Right lobe of liver (tissue), 6 donors: ENCODE measurements around the gene TMEM74B. TPM values are rescaled to one million over a fixed set of nuclear protein-coding genes. Genes with fewer than 3 reads are reported as not detected.

ENCODE experiments used
- ATAC-seq, 4 donors: fragments of 200-7000 bp; cut with Tn5 transposase; one replicate each; pipeline ENCODE4 v1.9.1; 2020; ENCODE audit warnings: mild to moderate bottlenecking in 4 of 4, moderate library complexity in 4 of 4
- DNase-seq, 3 donors: peaks; one replicate each; pipeline ENCODE4 v3.0.0-alpha.2; 2020
- H3K27ac ChIP-seq, 3 donors: fragments of 200-600 bp; one replicate each; pipeline ENCODE4 v1.8.0; 2022
- H3K27me3 ChIP-seq, 2 donors: fragments of 200-600 bp; one replicate each; pipeline ENCODE4 v1.8.0; 2022
- H3K36me3 ChIP-seq, 4 donors: fragments of 200-600 bp; sonication (generic) in 1 of 4; one replicate each; pipeline versions ENCODE4 v1.5.1 to v1.8.0; 2017 to 2022; ENCODE audit warnings: control low read depth in 1 of 4
- H3K4me1 ChIP-seq, 4 donors: fragments of 200-600 bp; sonication (generic) in 1 of 4; one replicate each; pipeline versions ENCODE4 v1.5.1 to v1.8.0; 2017 to 2022; ENCODE audit warnings: control low read depth in 1 of 4
- H3K4me3 ChIP-seq, 3 donors: fragments of 200-600 bp; one replicate each; pipeline ENCODE4 v1.8.0; 2022
- H3K9me3 ChIP-seq, 4 donors: fragments of 200-600 bp; sonication (generic) in 1 of 4; one replicate each; pipeline versions ENCODE4 v1.5.1 to v1.8.0; 2017 to 2022; ENCODE audit warnings: control low read depth in 1 of 4
- CTCF ChIP-seq, 4 donors: fragments of 200-600 bp in 3 of 4; fragments of 450-650 bp in 1 of 4; IDR thresholded peaks; one replicate each; pipeline versions ENCODE4 v1.5.1 to v1.8.0; 2016 to 2022; ENCODE audit warnings: antibody characterized with exemption in 4 of 4, mild to moderate bottlenecking in 2 of 4
- POLR2A ChIP-seq: fragments of 450-650 bp; IDR thresholded peaks from one replicate; pipeline ENCODE4 v1.6.1; 2017; ENCODE audit warnings: antibody characterized with exemption, mild to moderate bottlenecking
- WGBS: methylation state at CpG from one replicate; pipeline ENCODE4 v1.1.6; 2018; ENCODE audit warnings: low coverage, low lambda C conversion rate; ENCODE audit not compliant: insufficient coverage; ENCODE audit errors: missing lambda C conversion rate; 5-methylcytosine and 5-hydroxymethylcytosine counted together
- intact Hi-C, 2 donors: fragments of 100-400 bp; cut with DNase I; formaldehyde crosslinking; loops; one replicate each; pipeline versions ENCODE4 v1.11.2 to v1.14.1; 2022
- total RNA-seq, 6 experiments: library from RNA; depleted of rRNA in 2 of 6; stranded (reverse); fragments of >200 nt in 2 of 6; fragmentation: NEBNext Ultra II Directional in 3 of 6; extraction: Animal tissue kit (Norgen Biotek cat#: 25700) in 3 of 6; gene quantifications; one replicate each; pipeline versions ENCODE4 v1.1.0 to v1.2.4, GENCODE V29; 2016 to 2023
- donor health status: DM: no; HTN: yes; CAD: no.
- donor health status: DM: no; HTN: no; CAD: no.
- donor health status: DM: no; HTN: no; CAD: no.
- donor health status: DM: no; HTN: yes; CAD: no.
- donor health status: DM: no; HTN: yes; CAD: no.

The TMEM74B gene
- total RNA-seq, 6 experiments from 2014 or later: 0.37 to 2.8 (median 1.8) TPM

- H3K27ac ChIP-seq: no peak overlapping the region
- peak in 2 of 3 donors; percentile 41 to 62 for DNase-seq
- H3K4me1 ChIP-seq: no peaks in the 10 kb centered on the region
- no peaks in the 10 kb centered on the region for H3K27me3 ChIP-seq
- TF ChIP-seq POLR2A: no peak
- TF ChIP-seq CTCF (IDR thresholded peaks at IDR 0.05): no peak
- peaks cover 0 to 67% (median 44%) of the 10 kb centered on the region in 4 donors for H3K36me3 ChIP-seq
- WGBS: 60% methylated on average over 1 of the region's 5 CpGs
- H3K4me3 ChIP-seq: no peak overlapping the region
- intact Hi-C loops: no loop called here
- H3K9me3 ChIP-seq: peaks cover 0 to 5% (median 0%) of the 10 kb centered on the region in 4 donors
- peak; percentile 71 to 83 (median 72) for ATAC-seq
These were observed 53.9 kb downstream of the TMEM74B start for GRCh38 chr20:1130847-1131246.

Other genes starting within 250 kb of the TMEM74B start
- under 1 TPM in 2 of 6 experiments, not detected in 4; 0.07 to 0.51 TPM for gene RSPO4, start 182.7 kb downstream of the TMEM74B start, total RNA-seq
- 100 to 1,000 TPM in 5 of 6 experiments, 10 to 100 TPM in 1; 82.5 to 260 (median 116) TPM for gene PSMF1, start 66.4 kb downstream of the TMEM74B start, total RNA-seq
- gene C20orf202, start 18.5 kb upstream of the TMEM74B start, total RNA-seq: under 1 TPM in 1 of 6 experiments, not detected in 5; 0.19 TPM
- not detected for gene RAD21L1, start 41.1 kb upstream of the TMEM74B start, total RNA-seq
- gene SNPH, start 81.3 kb upstream of the TMEM74B start, total RNA-seq: under 1 TPM; 0.11 to 0.61 (median 0.12) TPM
- 10 to 100 TPM in 3 of 6 experiments, 1 to 10 TPM in 3; 2.0 to 43.3 (median 16.6) TPM for gene SDCBP2, start 144.2 kb upstream of the TMEM74B start, total RNA-seq
- 10 to 100 TPM; 56.9 to 86.9 (median 63.4) TPM for gene FKBP1A, start 208.1 kb upstream of the TMEM74B start, total RNA-seq